Calu3 (cell line): Measurements from ENCODE around the gene SLC11A2. TPM values are rescaled to one million over a fixed set of nuclear protein-coding genes. Genes with fewer than 3 reads are reported as not detected.
"Not testable (repeated sequence)": the region's sequence is repeated elsewhere in the genome, so short reads cannot be mapped to it uniquely, and the experiment has no call there.

Experiments
- BruUV-seq: library from RNA; stranded (reverse); fragments of 400-500 nt; replicated peaks from 2 replicates; lab custom pipeline; 2021; lab: Mats Ljungman, UMichigan
- CTCF ChIA-PET: fragments of 300-600 bp; sonication (Branson Sonifier 250); formaldehyde crosslinking; loops from one replicate; lab custom pipeline; 2022; ENCODE audit warnings: antibody characterized with exemption; lab: Charles Lee
- DNase-seq: peaks from one replicate; pipeline ENCODE4 v3.0.0; 2022
- H3K27ac Mint-ChIP-seq: one replicate; pipeline ENCODE4 v1.8.0; 2022; ENCODE audit warnings: mixed read lengths; ENCODE audit not compliant: unreplicated experiment
- H3K27me3 Mint-ChIP-seq: one replicate; pipeline ENCODE4 v1.8.0; 2022; ENCODE audit warnings: mixed read lengths; ENCODE audit not compliant: unreplicated experiment
- H3K36me3 Mint-ChIP-seq: one replicate; pipeline ENCODE4 v1.8.0; 2022; ENCODE audit warnings: mild to moderate bottlenecking, moderate library complexity, mixed read lengths; ENCODE audit not compliant: insufficient read depth, unreplicated experiment
- H3K4me1 Mint-ChIP-seq: one replicate; pipeline ENCODE4 v1.8.0; 2022; ENCODE audit warnings: mild to moderate bottlenecking, low read depth, mixed read lengths; ENCODE audit not compliant: unreplicated experiment
- H3K4me3 Mint-ChIP-seq: one replicate; pipeline ENCODE4 v1.8.0; 2022; ENCODE audit warnings: mild to moderate bottlenecking, low read depth, moderate library complexity, mixed read lengths; ENCODE audit not compliant: unreplicated experiment
- H3K9me3 Mint-ChIP-seq: one replicate; pipeline ENCODE4 v1.8.0; 2022; ENCODE audit warnings: low read depth, mixed read lengths; ENCODE audit not compliant: unreplicated experiment
- intact Hi-C: fragments of 100-400 bp; cut with micrococcal nuclease; formaldehyde crosslinking; loops from one replicate; pipeline ENCODE4 v1.10.0; 2022; ENCODE audit not compliant: unreplicated experiment
- total RNA-seq: library from RNA; stranded (reverse); gene quantifications from 2 replicates; pipeline ENCODE4 v1.2.3, GENCODE V29; 2022
- TF ChIP-seq, protein P1 (sequence below): fragments of 200-600 bp; IDR thresholded peaks from one replicate; pipeline ENCODE4 v1.8.0; 2022; ENCODE audit warnings: antibody characterized with exemption; ENCODE audit not compliant: unreplicated experiment

SLC11A2 gene
- total RNA-seq, 1 experiment from 2014 or later, result 51.3 TPM

DNA sequence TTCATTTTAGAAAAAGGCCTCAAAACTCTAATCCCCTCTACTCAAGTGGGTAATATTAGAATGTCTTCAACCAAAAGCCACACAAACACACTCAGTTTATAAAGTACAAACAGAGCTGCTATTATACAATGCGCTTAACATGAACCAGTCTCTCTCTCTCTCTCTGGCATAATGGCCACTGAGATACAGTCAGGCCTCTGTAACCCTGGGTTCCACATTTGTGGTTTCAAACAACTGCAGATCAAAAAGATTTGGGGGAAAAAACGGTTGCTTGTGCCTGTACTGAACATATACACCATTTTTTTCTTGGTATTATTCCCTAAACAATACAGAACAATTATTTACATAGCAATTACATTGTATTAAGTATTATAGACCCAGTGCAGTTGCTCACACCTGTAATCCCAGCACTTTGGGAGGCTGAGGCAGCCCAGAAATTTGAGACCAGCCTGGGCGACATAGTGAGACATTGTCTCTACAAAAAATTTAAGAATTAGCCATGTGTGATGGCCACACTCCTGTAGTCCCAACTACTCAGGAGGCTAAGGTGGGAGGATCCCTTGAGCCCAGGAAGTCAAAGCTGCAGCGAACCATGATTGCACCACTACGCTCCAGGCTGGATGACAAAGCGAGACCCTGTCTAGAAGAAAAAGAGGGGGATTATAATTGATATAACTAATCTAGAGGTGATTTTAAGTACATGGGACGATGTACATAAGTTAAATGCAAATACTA lies 5.6 kb downstream of the SLC11A2 start:
- TF ChIP-seq, protein P1, sequence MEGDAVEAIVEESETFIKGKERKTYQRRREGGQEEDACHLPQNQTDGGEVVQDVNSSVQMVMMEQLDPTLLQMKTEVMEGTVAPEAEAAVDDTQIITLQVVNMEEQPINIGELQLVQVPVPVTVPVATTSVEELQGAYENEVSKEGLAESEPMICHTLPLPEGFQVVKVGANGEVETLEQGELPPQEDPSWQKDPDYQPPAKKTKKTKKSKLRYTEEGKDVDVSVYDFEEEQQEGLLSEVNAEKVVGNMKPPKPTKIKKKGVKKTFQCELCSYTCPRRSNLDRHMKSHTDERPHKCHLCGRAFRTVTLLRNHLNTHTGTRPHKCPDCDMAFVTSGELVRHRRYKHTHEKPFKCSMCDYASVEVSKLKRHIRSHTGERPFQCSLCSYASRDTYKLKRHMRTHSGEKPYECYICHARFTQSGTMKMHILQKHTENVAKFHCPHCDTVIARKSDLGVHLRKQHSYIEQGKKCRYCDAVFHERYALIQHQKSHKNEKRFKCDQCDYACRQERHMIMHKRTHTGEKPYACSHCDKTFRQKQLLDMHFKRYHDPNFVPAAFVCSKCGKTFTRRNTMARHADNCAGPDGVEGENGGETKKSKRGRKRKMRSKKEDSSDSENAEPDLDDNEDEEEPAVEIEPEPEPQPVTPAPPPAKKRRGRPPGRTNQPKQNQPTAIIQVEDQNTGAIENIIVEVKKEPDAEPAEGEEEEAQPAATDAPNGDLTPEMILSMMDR, result no peak
- no peak overlapping the region for H3K4me3 Mint-ChIP-seq
- H3K27me3 Mint-ChIP-seq, result no peaks in the 10 kb centered on the region
- no peaks in the 10 kb centered on the region for H3K4me1 Mint-ChIP-seq
- DNase-seq, result no peak
- H3K9me3 Mint-ChIP-seq, result no peaks in the 10 kb centered on the region
- intact Hi-C loops, result loop anchor here (10.0 kb wide), 1 partner anchor 96 kb away; a partner anchor contains a TSS
- no TSS peak for BruUV-seq
- no peak overlapping the region for H3K27ac Mint-ChIP-seq
- CTCF ChIA-PET, result no interaction called here
- peaks cover 17% of the 10 kb centered on the region for H3K36me3 Mint-ChIP-seq

DNA sequence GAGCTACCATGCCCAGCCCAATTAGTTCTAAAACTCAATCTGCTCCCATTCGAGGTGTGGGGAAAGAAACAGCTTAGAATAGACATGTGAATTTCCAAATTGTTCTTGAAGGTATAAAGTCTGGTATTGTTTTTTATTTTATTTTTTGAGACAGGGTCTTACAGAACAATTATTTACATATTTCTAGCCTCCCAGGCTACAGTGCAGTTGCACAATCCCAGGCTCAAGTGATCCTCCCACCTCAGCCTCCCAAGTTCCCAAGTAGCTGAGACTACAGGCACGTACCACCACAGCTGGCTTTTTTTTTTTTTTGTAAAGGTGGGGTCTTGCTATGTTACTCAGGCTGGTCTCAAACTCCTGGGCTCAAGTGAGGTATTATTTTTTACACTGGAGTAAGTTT lies 6.3 kb downstream of the SLC11A2 start:
- intact Hi-C loops, result loop anchor here (10.0 kb wide), 1 partner anchor 95 kb away; a partner anchor contains a TSS
- BruUV-seq, result no TSS peak
- no peaks in the 10 kb centered on the region for H3K4me1 Mint-ChIP-seq
- CTCF ChIA-PET, result no interaction called here
- no peak overlapping the region for H3K27ac Mint-ChIP-seq
- H3K4me3 Mint-ChIP-seq, result no peak overlapping the region
- no peaks in the 10 kb centered on the region for H3K27me3 Mint-ChIP-seq
- no peak for DNase-seq
- H3K9me3 Mint-ChIP-seq, result no peaks in the 10 kb centered on the region
- peaks cover 11% of the 10 kb centered on the region for H3K36me3 Mint-ChIP-seq
- TF ChIP-seq, protein P1, result no peak

DNA sequence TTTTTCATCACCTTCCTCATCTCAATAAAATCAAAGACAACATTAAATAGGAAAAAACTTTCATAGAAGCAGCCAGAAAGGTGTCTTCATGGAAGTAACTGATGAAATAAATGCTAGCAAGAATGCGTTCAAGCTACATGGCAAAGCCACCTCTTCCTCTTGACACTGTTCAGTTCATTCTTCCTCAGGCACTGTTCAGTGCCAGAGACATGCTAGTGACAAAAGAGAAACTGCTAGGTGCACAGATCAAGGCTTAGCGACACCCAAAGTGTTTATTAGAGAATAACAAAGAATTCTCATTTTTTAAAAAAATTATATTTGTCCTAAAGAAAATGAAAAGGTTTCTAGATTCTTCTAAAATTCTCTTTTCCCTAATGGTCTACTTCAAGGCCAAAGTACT lies 7.2 kb downstream of the SLC11A2 start:
- H3K27ac Mint-ChIP-seq, result no peak overlapping the region
- TF ChIP-seq, protein P1, result no peak
- CTCF ChIA-PET, result no interaction called here
- DNase-seq, result no peak
- no peaks in the 10 kb centered on the region for H3K9me3 Mint-ChIP-seq
- H3K4me1 Mint-ChIP-seq, result no peaks in the 10 kb centered on the region
- BruUV-seq, result no TSS peak
- no peaks in the 10 kb centered on the region for H3K27me3 Mint-ChIP-seq
- peaks cover under 1% of the 10 kb centered on the region for H3K36me3 Mint-ChIP-seq
- H3K4me3 Mint-ChIP-seq, result no peak overlapping the region
- intact Hi-C loops, result no loop called here

DNA sequence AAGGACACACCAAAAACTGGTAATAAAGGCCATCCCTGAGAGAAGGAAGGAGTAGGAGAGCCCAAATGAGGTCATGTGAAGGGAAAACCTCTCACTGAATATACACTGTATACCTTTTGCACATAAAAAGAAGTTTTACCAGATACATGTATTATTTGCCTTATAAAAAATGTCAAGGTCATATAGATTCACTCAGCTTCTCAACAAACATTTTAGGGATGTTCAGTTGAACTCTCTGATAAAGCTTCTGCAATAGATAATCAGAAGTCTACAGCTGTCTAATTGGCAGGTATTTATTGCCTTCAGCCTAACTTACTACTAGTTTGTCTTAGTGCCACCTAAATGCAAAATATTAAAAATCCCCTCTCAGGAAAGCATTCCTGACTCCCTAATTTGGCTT lies 8.7 kb downstream of the SLC11A2 start:
- Mint-ChIP-seq H3K4me3 (no peak overlapping the region), H3K4me1 (no peaks in the 10 kb centered on the region), H3K9me3 (no peaks in the 10 kb centered on the region), H3K27ac (no peak overlapping the region), H3K36me3 (no peaks in the 10 kb centered on the region), H3K27me3 (no peaks in the 10 kb centered on the region)
- BruUV-seq, result no TSS peak
- CTCF ChIA-PET, result interaction anchor here (0.6 kb wide), 1 partner anchor 192 kb away, joined by 5 read pairs; no protein-coding TSS in a partner anchor
- TF ChIP-seq, protein P1, result no peak
- DNase-seq, result no peak
- intact Hi-C loops, result no loop called here

DNA sequence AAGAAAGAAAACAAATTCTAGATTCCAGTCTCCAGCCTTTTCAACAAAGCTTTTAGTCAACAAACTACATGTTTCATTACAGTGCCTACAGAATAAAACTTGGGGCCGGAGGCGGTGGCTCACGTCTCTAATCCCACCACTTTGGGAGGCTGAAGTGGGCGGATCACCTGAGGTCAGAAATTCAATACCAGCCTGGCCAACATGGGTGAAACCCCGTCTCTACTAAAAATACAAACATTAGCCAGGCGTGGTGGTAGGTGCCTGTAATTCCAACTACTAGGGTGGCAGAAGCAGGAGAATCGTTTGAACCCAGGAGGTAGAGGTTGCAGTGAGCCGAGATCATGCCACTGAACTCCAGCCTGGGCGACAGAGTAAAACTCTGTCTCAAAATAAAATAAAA lies 11.7 kb downstream of the SLC11A2 start:
- H3K27me3 Mint-ChIP-seq, DNase-seq, H3K4me3 Mint-ChIP-seq, H3K9me3 Mint-ChIP-seq, CTCF ChIA-PET, H3K36me3 Mint-ChIP-seq, H3K4me1 Mint-ChIP-seq, intact Hi-C loops, BruUV-seq, H3K27ac Mint-ChIP-seq: not testable (repeated sequence)
